K562 (cell line): Measurements from ENCODE around the gene ABCB10. TPM values are rescaled to one million over a fixed set of nuclear protein-coding genes. Genes with fewer than 3 reads are reported as not detected.

Experiments used
- BRD4 ChIP-seq: fragments of 200-600 bp; sonication (generic); IDR thresholded peaks from 2 replicates; pipeline ENCODE4 v1.6.1; 2017; ENCODE audit warnings: inconsistent platforms
- CBX8 ChIP-seq: fragments of 200-600 bp; sonication (generic); IDR thresholded peaks from 2 replicates; pipeline ENCODE4 v1.6.1; 2012; ENCODE audit warnings: borderline replicate concordance, mixed run types, low read depth, mild to moderate bottlenecking, moderate library complexity, mixed read lengths, low read length, control low read depth, inconsistent platforms; ENCODE audit not compliant: poor library complexity, severe bottlenecking; ENCODE audit errors: extremely low read depth
- CXXC5 ChIP-seq: fragments of 250-450 bp; sonication (Bioruptor Pico); IDR thresholded peaks from 2 replicates; pipeline ENCODE4 v1.8.0; 2022; ENCODE audit warnings: inconsistent platforms, mild to moderate bottlenecking, moderate library complexity
- ESRRA ChIP-seq: fragments of 450-650 bp; IDR thresholded peaks from 2 replicates; pipeline ENCODE4 v1.6.1; 2014; ENCODE audit warnings: low read depth, mild to moderate bottlenecking, moderate library complexity, borderline replicate concordance
- FOSL1 ChIP-seq: fragments of 200-800 bp; sonication (Bioruptor generic); conservative IDR thresholded peaks from 2 replicates; pipeline ENCODE4 v1.6.1; 2016; ENCODE audit warnings: missing genetic modification characterization, missing compliant biosample characterization
- KDM2B ChIP-seq: fragments of 250-450 bp; sonication (Bioruptor Pico); IDR thresholded peaks from 2 replicates; pipeline ENCODE4 v1.8.0; 2021; ENCODE audit warnings: mild to moderate bottlenecking, moderate library complexity
- KLF1 ChIP-seq: fragments of 450-650 bp; IDR thresholded peaks from 2 replicates; pipeline ENCODE4 v1.6.1; 2016; ENCODE audit warnings: missing genetic modification characterization, missing compliant biosample characterization
- L3MBTL2 ChIP-seq: fragments of 450-650 bp; IDR thresholded peaks from 2 replicates; pipeline ENCODE4 v1.6.1; 2016; ENCODE audit warnings: mild to moderate bottlenecking, moderate library complexity
- MAFG ChIP-seq: fragments of 450-650 bp; conservative IDR thresholded peaks from 2 replicates; pipeline ENCODE4 v1.6.1; 2016; ENCODE audit warnings: missing genetic modification characterization, missing compliant biosample characterization
- MAZ ChIP-seq, 2 experiments: fragments of 450-650 bp in 1 of 2; sonication (generic) in 1 of 2; formaldehyde crosslinking; IDR thresholded peaks in 1 of 2; conservative IDR thresholded peaks in 1 of 2; 2 replicates each; pipeline versions ENCODE4 v1.4.0 to v1.5.0; 2020; ENCODE audit warnings: mild to moderate bottlenecking in 1 of 2, missing genetic modification reagents in 1 of 2
- MEIS2 ChIP-seq: fragments of 450-650 bp; IDR thresholded peaks from 2 replicates; pipeline ENCODE4 v1.6.1; 2014; ENCODE audit warnings: mild to moderate bottlenecking; ENCODE audit not compliant: partially characterized antibody
- NUFIP1 ChIP-seq: fragments of 450-650 bp; IDR thresholded peaks from 2 replicates; pipeline ENCODE4 v1.6.1; 2018; ENCODE audit not compliant: partially characterized antibody
- RAD21 ChIP-seq, 2 experiments: fragments of 250-450 bp in 1 of 2; fragments of 450-650 bp in 1 of 2; sonication (Bioruptor Pico) in 1 of 2; formaldehyde crosslinking in 1 of 2; IDR thresholded peaks in 1 of 2; conservative IDR thresholded peaks in 1 of 2; 2 replicates each; pipeline versions ENCODE4 v1.4.0 to v1.8.0; 2020 to 2022; ENCODE audit warnings: mild to moderate bottlenecking in 2 of 2, moderate library complexity in 1 of 2
- RNF2 ChIP-seq: sonication (generic); IDR thresholded peaks from 2 replicates; pipeline ENCODE4 v1.6.1; 2016
- SOX6 ChIP-seq: fragments of 450-650 bp; IDR thresholded peaks from 2 replicates; pipeline ENCODE4 v1.6.1; 2014; ENCODE audit warnings: mild to moderate bottlenecking
- ZBTB17 ChIP-seq: fragments of 450-650 bp; formaldehyde crosslinking; IDR thresholded peaks from 2 replicates; pipeline ENCODE4 v1.4.0; 2020; ENCODE audit warnings: mild to moderate bottlenecking
- ZNF76 ChIP-seq: fragments of 250-450 bp; sonication (Bioruptor Pico); IDR thresholded peaks from 2 replicates; pipeline ENCODE4 v1.4.0; 2020; ENCODE audit warnings: mild to moderate bottlenecking, moderate library complexity, borderline replicate concordance
- ZNF785 ChIP-seq: fragments of 250-450 bp; sonication (Bioruptor Pico); IDR thresholded peaks from 2 replicates; pipeline ENCODE4 v1.4.0; 2020; ENCODE audit warnings: mild to moderate bottlenecking
- polyA plus RNA-seq, 8 experiments: library from polyadenylated mRNA; depleted of rRNA in 4 of 8; stranded (reverse) in 5 of 8; unstranded in 3 of 8; fragments of >200 nt; fragmentation: Nextera tagmentation in 2 of 8; fragmentation: Illumina TruSeq in 1 of 8; extraction: Ambion mirVana in 2 of 8; extraction: Trizol in 1 of 8; gene quantifications; 2 replicates each; pipeline versions ENCODE4 v1.2.1 to v1.2.3, GENCODE V29; 2011 to 2014; ENCODE audit warnings: inconsistent platforms in 1 of 8, missing spikeins in 1 of 8
- total RNA-seq, 7 experiments: library from RNA; depleted of rRNA in 6 of 7; stranded (reverse); fragments of >200 nt in 6 of 7; fragmentation: Illumina TruSeq in 2 of 7; extraction: Trizol in 2 of 7; gene quantifications; 2 replicates each; pipeline versions ENCODE4 v1.2.1 to v1.2.3, GENCODE V29; 2011 to 2021; ENCODE audit warnings: low replicate concordance in 1 of 7
- TF ChIP-seq, protein P1 (sequence below), 2 experiments: IDR thresholded peaks; 2 replicates each; pipeline ENCODE4 v1.6.1; 2011; ENCODE audit warnings: borderline replicate concordance in 1 of 2, control low read depth in 1 of 2, low read depth in 1 of 2, low read length in 1 of 2, mild to moderate bottlenecking in 1 of 2, mixed read lengths in 1 of 2, moderate library complexity in 1 of 2; ENCODE audit not compliant: insufficient read depth in 1 of 2, insufficient read length in 1 of 2, poor library complexity in 1 of 2, severe bottlenecking in 1 of 2; ENCODE audit errors: extremely low read depth in 1 of 2
- TF ChIP-seq, protein P2 (sequence below): fragments of 250-450 bp; sonication (Bioruptor Pico); IDR thresholded peaks from 2 replicates; pipeline ENCODE4 v1.5.0; 2021
- TF ChIP-seq, protein P3 (sequence below): sonication (generic); formaldehyde crosslinking; IDR thresholded peaks from 2 replicates; pipeline ENCODE4 v1.8.1; 2023; ENCODE audit warnings: mild to moderate bottlenecking, missing genetic modification reagents
- TF ChIP-seq, protein P4 (sequence below): sonication (generic); formaldehyde crosslinking; IDR thresholded peaks from 2 replicates; pipeline ENCODE4 v1.8.0; 2022; ENCODE audit warnings: mild to moderate bottlenecking, missing genetic modification reagents

Gene ABCB10
- total and polyA plus RNA-seq, 9 of the 15 experiments (the other 6 are each of a cell fraction or from before 2014, with no cell fraction given), result 12.4 to 54.8 (median 36.4) TPM

DNA sequence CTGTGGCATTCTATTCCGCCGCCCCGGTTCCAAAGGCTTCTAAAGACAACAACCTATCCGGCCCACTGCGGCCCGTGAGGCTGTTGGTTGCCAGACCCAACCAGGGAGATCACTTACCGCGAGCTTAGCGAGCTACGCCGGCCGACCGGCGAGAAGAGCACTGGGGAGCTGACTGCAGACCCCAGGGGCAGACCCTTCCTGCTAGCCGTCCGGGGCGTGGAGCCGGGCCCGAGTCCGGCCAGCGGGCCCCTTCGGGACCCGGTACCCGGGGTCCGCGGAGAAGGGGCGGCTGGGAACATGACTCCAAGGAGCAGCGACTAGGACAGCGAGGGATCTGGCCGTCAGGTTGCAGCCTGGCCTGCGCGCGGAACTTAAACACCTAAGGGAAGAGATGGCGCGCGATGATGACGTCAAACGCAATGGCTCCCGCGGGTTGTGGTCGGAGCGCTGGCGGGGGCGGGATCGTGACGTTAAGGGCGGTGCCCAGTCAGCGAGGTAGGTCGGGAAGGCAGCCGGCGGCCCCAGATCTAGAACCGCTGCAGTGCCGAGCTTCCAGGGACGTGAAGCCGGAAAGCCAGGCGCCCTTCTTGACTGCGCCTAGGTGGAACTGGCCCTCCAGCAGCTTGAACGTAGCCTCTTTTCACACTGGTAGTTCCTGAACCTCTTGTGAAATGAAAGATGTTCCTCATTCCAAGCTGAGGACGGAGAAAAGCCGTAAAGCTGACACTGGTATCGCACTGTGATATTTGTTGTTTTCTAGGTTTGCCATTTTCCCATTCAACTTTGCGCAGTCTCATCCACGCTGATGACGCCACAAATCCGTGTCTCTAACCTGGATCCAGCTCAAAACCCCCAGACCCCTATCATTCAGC is 50.3 kb downstream of the ABCB10 start, which contains the start of gene NUP133 (continued):
- TF ChIP-seq MAZ (CRISPR knock-in tag; conservative IDR thresholded peaks at IDR 0.05 in 1 of 2, IDR thresholded peaks at IDR 0.05 in 1 of 2) (peak; percentile 73 to 88), ZNF76 (no peak), KDM2B (CRISPR knock-in tag) (peak; percentile 39; the same call in 1 of the 2 replicates), BRD4 (no peak), CBX8 (no peak), FOSL1 (tag) (peak; percentile 49), SOX6 (peak; percentile 58), ZBTB17 (CRISPR knock-in tag) (0 out of 2 replicates have a peak, but pooled peaks have one; percentile 61), MAFG (tag) (no peak), CXXC5 (peak; percentile 90), ZNF785 (CRISPR knock-in tag) (no peak), RAD21 (CRISPR knock-in tag; conservative IDR thresholded peaks at IDR 0.05 in 1 of 2, IDR thresholded peaks at IDR 0.05 in 1 of 2) (no peak), L3MBTL2 (peak; percentile 41), RNF2 (no peak), MEIS2 (peak; percentile 26), KLF1 (tag) (peak; percentile 98), NUFIP1 (no peak), ESRRA (peak; percentile 92; the same call in 1 of the 2 replicates)
- TF ChIP-seq, protein P1, sequence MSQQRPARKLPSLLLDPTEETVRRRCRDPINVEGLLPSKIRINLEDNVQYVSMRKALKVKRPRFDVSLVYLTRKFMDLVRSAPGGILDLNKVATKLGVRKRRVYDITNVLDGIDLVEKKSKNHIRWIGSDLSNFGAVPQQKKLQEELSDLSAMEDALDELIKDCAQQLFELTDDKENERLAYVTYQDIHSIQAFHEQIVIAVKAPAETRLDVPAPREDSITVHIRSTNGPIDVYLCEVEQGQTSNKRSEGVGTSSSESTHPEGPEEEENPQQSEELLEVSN (IDR thresholded peaks at IDR 0.05; ENCODE audit: borderline replicate concordance in 1 of 2, extremely low read depth in 1 of 2, insufficient read depth in 1 of 2, insufficient read length in 1 of 2, low read depth in 1 of 2, low read length in 1 of 2, poor library complexity in 1 of 2, severe bottlenecking in 1 of 2), result peak; percentile 47 to 60
- TF ChIP-seq, protein P2, sequence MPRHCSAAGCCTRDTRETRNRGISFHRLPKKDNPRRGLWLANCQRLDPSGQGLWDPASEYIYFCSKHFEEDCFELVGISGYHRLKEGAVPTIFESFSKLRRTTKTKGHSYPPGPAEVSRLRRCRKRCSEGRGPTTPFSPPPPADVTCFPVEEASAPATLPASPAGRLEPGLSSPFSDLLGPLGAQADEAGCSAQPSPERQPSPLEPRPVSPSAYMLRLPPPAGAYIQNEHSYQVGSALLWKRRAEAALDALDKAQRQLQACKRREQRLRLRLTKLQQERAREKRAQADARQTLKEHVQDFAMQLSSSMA (CRISPR knock-in tag), result no peak
- TF ChIP-seq, protein P3, sequence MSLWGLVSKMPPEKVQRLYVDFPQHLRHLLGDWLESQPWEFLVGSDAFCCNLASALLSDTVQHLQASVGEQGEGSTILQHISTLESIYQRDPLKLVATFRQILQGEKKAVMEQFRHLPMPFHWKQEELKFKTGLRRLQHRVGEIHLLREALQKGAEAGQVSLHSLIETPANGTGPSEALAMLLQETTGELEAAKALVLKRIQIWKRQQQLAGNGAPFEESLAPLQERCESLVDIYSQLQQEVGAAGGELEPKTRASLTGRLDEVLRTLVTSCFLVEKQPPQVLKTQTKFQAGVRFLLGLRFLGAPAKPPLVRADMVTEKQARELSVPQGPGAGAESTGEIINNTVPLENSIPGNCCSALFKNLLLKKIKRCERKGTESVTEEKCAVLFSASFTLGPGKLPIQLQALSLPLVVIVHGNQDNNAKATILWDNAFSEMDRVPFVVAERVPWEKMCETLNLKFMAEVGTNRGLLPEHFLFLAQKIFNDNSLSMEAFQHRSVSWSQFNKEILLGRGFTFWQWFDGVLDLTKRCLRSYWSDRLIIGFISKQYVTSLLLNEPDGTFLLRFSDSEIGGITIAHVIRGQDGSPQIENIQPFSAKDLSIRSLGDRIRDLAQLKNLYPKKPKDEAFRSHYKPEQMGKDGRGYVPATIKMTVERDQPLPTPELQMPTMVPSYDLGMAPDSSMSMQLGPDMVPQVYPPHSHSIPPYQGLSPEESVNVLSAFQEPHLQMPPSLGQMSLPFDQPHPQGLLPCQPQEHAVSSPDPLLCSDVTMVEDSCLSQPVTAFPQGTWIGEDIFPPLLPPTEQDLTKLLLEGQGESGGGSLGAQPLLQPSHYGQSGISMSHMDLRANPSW (CRISPR knock-in tag), result no peak
- TF ChIP-seq, protein P4, sequence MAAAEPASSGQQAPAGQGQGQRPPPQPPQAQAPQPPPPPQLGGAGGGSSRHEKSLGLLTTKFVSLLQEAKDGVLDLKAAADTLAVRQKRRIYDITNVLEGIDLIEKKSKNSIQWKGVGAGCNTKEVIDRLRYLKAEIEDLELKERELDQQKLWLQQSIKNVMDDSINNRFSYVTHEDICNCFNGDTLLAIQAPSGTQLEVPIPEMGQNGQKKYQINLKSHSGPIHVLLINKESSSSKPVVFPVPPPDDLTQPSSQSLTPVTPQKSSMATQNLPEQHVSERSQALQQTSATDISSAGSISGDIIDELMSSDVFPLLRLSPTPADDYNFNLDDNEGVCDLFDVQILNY, result no peak
